GM19328 (cell line): ENCODE results near the gene CD320.
A peak's percentile ranks its signal among the peaks of the same experiment; 100 is the strongest.
"Not testable (repeated sequence)": the region's sequence is repeated elsewhere in the genome, so short reads cannot be mapped to it uniquely, and the experiment has no call there.

ENCODE experiments used
- ATAC-seq: cut with Tn5 transposase; IDR thresholded peaks from one replicate; pipeline ENCODE4 v1.9.1; 2021; ENCODE audit warnings: mild to moderate bottlenecking, moderate library complexity; ENCODE audit not compliant: unreplicated experiment

CD320 gene

DNA sequence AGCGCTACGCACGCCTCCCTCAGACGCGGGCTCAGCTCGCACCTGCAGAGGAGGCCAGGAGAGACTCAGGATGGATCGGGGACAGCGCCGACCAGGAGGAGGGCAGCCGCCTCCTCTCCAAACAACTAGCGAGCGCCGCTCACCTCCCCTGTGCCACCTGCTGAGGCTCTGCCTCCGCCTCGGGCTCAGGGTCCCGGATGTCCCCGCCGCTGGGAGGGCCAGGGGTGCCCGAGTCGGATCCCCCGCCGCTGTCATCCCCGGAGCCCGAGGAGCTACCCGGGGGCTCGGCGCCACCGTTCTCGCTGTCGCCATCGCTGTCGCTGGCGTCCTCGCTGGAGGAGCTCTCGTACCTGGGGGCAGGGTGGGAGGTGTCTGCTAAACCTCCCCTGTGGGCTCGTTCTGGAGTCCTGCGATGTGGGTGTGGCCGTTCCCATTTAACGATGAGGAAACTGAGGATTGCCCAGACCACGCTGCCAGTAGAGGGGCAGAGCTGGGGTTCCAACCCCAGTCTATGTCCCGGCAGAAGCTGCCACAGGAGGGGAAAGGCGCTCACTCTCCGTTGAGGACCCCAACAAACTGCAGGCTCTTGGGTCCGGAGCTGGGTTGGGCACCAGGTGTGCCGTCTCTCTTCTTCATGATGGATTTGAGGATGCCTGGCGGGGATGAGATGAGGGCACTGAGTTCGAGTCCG, 25.8 kb upstream of the CD320 start:
- ATAC-seq = no peak

DNA sequence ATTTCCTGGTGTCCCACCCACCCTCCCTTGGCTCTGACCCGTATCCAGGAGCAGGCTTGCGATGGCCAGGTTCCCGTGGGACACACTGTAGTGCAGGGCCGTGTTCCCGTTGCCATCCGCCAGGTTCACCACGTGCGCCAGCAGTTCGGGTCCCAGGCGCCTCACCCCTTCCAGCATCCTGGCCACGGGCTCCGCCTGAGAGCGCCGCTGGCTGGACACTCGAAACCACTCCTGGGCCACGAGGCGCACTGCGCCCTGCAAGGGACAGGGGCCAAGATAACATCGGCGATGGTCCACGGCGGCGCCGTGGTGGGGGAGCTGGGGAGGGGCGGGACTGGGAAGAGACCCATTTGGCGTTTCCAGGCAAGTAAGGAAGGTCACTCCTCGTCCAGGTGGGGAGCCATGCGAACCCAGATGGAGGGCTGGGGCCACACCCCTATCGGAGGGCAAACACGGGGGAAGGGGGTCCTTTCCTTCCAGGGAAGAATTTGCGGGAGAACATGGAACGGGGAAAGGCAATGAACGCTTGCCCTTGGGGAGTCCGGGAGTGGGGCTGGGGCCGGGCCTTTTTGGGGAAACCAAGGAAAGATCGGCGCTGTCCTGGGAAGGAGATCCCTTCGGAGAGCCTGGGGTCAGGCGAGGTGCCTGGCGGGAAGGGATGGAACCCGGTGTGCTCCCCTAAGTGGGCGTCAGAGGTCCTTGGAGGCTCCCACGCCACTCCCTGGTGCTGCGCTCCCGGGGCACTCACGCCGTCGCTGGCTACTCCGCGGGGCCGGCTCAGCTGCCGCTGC, 25.0 kb upstream of the CD320 start:
- no peak for ATAC-seq

DNA sequence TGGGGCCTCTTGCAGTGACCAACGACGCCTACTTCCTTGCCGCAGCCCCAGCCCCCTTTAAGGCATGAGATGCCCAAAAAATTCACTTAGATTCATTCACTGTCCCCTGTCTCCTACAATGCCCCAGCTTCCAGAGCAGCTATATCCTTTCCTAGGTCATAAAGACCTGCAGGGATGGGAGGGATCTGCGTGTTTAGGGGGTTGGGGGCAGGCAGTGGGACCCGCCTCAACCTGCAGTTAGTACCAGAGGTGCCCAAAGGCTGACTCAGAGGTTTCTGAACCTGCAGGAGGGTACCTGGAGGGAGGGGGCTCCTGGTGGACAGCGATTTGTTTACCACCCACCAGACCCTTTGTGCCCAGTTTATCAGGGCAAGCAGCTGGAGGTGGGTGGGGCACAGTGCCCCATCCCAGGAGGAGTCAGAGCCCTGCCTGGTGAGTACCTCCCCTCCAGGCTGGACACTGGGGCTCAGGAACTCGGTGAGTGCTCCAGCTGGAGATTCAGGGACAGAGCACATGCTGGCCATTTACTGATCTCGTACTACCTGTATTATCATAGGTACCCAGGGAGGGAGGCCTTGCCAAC, 23.2 kb upstream of the CD320 start:
- no peak for ATAC-seq

- ATAC-seq = no peak
Observed at GRCh38 chr19:8329996-8330395, 21.8 kb upstream of the CD320 start.

DNA sequence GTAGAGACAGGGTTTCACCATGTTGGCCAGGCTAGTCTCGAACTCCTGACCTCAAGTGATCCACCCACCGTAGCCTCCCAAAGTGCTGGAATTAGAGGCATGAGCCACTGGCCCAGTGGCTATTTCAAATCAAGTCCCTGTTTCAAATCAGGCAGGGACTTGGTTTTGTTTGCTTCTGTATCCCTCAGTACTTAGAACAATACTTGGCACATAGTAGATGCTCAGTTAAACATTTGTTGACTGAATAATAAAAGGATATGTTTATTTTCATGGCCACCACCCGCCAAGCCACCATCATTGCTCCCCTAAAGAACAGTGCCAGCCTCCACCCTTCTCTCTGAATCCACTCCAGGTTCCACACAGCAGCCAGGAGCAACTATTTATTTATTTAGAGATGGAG, 17.3 kb upstream of the CD320 start:
- no peak for ATAC-seq

DNA sequence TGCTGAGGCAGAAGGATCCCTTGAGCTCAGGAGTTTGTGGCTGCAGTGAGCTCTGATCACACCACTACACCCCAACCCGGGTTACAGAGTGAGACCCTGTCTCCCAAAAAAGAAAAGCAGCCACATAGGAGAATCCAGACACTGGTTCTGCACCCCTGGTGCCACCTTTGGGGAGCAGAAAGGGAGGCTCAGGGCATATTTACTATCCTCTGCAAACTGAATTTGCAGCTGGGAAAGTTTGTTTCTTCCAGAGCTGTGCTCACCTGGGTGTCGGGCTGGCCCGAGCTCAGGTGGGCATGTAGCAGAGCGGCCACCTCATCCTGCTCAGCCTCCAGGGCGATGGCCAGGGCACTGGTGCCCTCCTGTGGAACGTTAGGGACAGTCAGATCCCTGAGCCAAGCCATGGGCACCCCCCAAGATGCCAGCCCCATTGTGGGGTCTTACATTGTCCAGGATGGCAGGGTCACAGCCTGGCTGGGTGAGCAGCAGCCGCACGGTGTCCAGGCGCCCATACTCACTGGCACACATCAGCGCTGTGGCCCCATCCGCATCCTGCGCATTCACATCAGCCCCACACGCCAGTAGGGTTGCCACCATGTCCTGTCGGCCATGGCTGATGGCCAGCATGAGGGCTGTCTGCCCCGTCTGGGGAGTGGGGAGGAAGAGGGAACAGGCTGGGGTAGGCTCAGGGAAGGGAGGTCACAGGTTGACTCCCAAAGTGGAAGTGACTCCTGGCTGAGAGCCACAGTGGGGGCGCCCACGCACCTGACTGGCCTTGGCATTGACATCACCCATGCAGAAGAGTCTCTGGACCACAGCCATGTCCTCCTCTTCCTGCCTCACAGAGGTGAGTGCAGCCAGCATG, 16.3 kb upstream of the CD320 start:
- no peak for ATAC-seq

DNA sequence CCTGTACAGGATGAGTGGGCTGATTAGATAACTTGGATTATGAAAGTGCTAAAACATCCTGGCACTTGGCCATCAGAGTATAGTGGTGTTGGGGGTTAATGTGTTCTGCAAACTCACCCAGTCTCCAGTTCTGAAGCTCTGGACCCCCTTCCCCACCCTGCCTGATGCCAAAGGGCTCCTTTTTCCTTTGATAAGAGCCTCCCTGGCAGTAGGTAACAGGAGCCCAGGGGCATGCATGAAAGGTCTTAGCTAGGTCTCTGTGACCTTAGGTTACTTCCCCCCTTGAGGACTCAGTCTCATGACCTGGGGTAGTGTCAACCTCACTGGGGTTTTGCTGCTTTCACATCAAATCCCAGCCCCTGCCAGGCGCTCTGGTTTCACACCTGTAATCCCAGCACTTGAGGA, 15.6 kb upstream of the CD320 start:
- no peak for ATAC-seq

GRCh38 chr19:8322638-8322997, 14.5 kb upstream of the CD320 start:
- ATAC-seq = no peak

GRCh38 chr19:8321986-8322637, 14.0 kb upstream of the CD320 start:
- ATAC-seq = no peak

DNA sequence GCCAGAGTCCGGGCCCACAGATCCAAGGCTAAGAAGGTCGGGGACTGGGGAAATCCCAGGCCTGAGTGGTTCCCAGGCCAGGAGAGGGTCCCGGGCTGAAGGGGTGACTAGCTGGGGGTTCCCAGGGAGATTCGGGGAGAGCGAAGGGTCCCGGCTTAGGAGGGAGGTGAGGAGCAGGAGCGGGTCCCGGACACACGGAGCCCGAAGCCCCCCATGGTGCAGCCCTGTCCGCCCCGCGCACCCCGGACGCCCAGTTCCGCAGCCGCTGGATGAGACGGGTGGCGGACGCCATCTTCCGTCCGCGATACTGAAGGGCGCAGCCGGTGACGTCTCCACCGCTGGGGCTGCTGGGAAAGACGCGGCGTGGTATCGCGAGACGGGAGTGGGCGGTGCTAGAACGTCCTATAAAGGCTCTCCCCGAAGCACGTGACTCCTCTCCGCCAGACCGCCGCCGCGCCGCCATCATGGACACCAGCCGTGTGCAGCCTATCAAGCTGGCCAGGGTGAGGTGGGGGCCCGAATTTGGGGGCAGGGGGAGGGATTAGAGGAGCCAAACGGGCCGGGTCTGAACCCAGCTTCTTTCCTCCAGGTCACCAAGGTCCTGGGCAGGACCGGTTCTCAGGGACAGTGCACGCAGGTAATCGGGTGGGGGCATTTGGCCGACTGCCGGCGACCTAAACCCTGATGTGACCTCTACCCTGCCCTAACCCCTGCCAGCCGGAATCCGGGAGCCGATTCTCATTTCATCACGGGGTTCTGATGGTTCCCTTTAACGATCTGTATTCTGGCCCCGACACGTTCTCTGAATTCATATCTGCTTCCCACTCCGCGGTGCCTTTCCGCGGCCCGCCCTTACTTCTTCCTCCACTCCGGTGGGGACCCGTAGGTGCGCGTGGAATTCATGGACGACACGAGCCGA, 13.2 kb upstream of the CD320 start, which contains the start of the genes NDUFA7 and RPS28:
Gene NDUFA7 (minus strand): TSS at position 309 of the 919 bp plus-strand sequence. CDS start 17 bp downstream, at position 292.
Gene RPS28 (plus strand): TSS at position 430 of the 919 bp plus-strand sequence. CDS start 35 bp downstream, at position 465.
- peak; percentile 67 for ATAC-seq

GRCh38 chr19:8320564-8321066, 12.5 kb upstream of the CD320 start:
- ATAC-seq = peak; percentile 14

GRCh38 chr19:8319807-8320520, 11.8 kb upstream of the CD320 start:
- no peak for ATAC-seq

DNA sequence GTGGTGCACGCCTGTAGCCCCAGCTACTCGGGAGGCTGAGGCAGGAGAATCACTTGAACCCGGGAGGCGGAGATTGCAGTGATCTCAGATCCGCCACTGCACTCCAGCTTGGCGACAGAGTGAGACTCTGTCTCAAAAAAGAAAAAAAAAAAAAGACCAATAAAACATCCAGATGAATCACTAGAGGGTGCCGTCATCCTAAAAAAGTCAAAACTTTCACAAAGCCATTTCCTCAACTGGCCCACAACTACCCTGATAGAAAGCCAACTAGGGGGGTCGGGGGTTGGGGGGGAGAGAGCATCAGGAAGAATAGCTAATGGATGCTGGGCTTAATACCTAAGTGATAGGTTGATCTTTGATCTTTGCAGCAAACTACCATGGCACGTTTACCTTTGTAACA, 10.7 kb upstream of the CD320 start:
- ATAC-seq = not testable (repeated sequence)

- ATAC-seq = no peak
Observed at GRCh38 chr19:8316351-8317125, 8.4 kb upstream of the CD320 start.

DNA sequence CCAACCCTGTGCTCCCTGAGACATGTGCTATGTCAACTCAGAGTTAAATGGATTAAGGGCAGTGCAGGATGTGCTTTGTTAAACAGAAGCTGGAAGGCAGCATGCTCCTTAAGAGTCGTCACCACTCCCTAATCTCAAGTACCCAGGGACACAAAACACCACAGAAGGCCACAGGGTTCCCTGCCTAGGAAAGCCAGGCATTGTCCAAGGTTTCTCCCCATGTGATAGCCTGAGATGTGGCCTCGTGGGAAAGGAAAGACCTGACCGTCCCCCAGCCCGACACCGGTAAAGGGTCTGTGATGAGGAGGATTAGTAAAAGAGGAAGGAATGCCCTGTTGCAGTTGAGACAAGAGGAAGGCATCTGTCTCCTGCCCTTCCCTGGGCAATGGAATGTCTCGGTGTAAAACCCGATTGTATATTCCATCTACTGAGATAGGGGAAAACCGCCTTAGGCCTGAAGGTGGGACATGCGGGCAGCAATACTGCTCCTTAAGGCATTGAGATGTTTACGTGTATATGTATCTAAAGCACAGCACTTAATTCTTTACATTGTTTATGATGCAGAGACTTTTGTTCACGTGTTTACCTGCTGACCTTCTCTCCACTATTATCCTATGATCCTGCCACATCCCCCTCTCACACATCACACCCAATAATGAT, 7.0 kb upstream of the CD320 start:
- not testable (repeated sequence) for ATAC-seq

GRCh38 chr19:8311461-8312260, 3.5 kb upstream of the CD320 start:
- no peak for ATAC-seq
